HepG2 (cell line): Measurements from ENCODE around the gene RERE. TPM values are rescaled to one million over a fixed set of nuclear protein-coding genes. Genes with fewer than 3 reads are reported as not detected.

ENCODE experiments used
- ATAC-seq: fragments of 200-7000 bp; cut with Tn5 transposase; 3 replicates; pipeline ENCODE4 v1.9.1; 2020; ENCODE audit warnings: mild to moderate bottlenecking, moderate library complexity
- BruUV-seq: library from RNA; stranded (reverse); fragments of 400-500 nt; replicated peaks from 2 replicates; lab custom pipeline; 2021; lab: Mats Ljungman, UMichigan
- CTCF ChIA-PET: fragments of 300-600 bp; formaldehyde crosslinking; extraction: SDS; loops from one replicate; lab custom pipeline; 2021; ENCODE audit warnings: low total read pairs, inconsistent platforms, low intra/inter-chr PET ratio; lab: Yijun Ruan, JAX
- POLR2A ChIA-PET: fragments of 350-600 bp; sonication (Branson Sonifier 250); formaldehyde crosslinking; loops from one replicate; lab custom pipeline; 2020; ENCODE audit warnings: antibody characterized with exemption, inconsistent platforms; lab: Yijun Ruan, JAX
- DNase-seq: peaks from one replicate; pipeline ENCODE4 v3.0.0-alpha.2; 2015; ENCODE audit warnings: low spot score
- FAIRE-seq: peaks from 3 replicates; lab custom pipeline; 2011; peaks lifted over from hg19 to GRCh38; lab: Jason Lieb, UNC
- H2AFZ ChIP-seq: one replicate; pipeline ENCODE4 v1.6.1; 2011; ENCODE audit warnings: low read length, inconsistent platforms
- H3K27ac ChIP-seq: fragments of 300-600 bp; 3 replicates; pipeline ENCODE4 v1.8.0; 2011; ENCODE audit warnings: mixed run types, mild to moderate bottlenecking, mixed read lengths, low read length, inconsistent platforms; ENCODE audit not compliant: insufficient read depth; ENCODE audit errors: extremely low read length
- H3K27me3 ChIP-seq, 2 experiments: fragments of 200-600 bp in 1 of 2; 2 replicates in 1 of 2; 3 replicates in 1 of 2; pipeline versions ENCODE4 v1.6.0 to v1.8.0; 2011; ENCODE audit warnings: low read length in 2 of 2, mild to moderate bottlenecking in 2 of 2, moderate library complexity in 2 of 2, inconsistent platforms in 1 of 2; ENCODE audit not compliant: insufficient read depth in 2 of 2, control insufficient read depth in 1 of 2
- H3K36me3 ChIP-seq, 2 experiments: fragments of 200-600 bp in 1 of 2; replicated peaks in 1 of 2; 2 replicates in 1 of 2; 3 replicates in 1 of 2; pipeline versions ENCODE4 v1.5.1 to v1.8.0; 2011; ENCODE audit warnings: low read length in 2 of 2, inconsistent platforms in 1 of 2; ENCODE audit not compliant: insufficient read depth in 2 of 2, control insufficient read depth in 1 of 2
- H3K4me1 ChIP-seq: 2 replicates; pipeline ENCODE4 v1.5.1; 2012; ENCODE audit warnings: low read length, inconsistent platforms; ENCODE audit not compliant: insufficient read depth
- H3K4me2 ChIP-seq: 2 replicates; pipeline ENCODE4 v1.6.0; 2011; ENCODE audit warnings: low read depth, low read length, inconsistent platforms
- H3K4me3 ChIP-seq, 3 experiments: fragments of 200-600 bp in 1 of 3; sonication (generic), shearing (Covaris generic) in 1 of 3; replicated peaks in 1 of 3; 2 replicates each; pipeline ENCODE4 v1.5.1; 2011 to 2016; ENCODE audit warnings: low read length in 3 of 3, inconsistent platforms in 2 of 3, low read depth in 2 of 3, mild to moderate bottlenecking in 2 of 3, control low read depth in 1 of 3, mixed read lengths in 1 of 3; ENCODE audit not compliant: insufficient read depth in 1 of 3
- H3K79me2 ChIP-seq: one replicate; pipeline ENCODE4 v1.6.1; 2011; ENCODE audit warnings: low read length, inconsistent platforms; ENCODE audit not compliant: insufficient read depth
- H3K9ac ChIP-seq: 2 replicates; pipeline ENCODE4 v1.6.0; 2011; ENCODE audit warnings: mild to moderate bottlenecking, low read depth, low read length, inconsistent platforms; ENCODE audit not compliant: insufficient read depth
- H3K9me3 ChIP-seq: 2 replicates; pipeline ENCODE4 v1.5.1; 2012; ENCODE audit warnings: mild to moderate bottlenecking, low read length
- H4K20me1 ChIP-seq: 2 replicates; pipeline ENCODE4 v1.6.0; 2011; ENCODE audit warnings: inconsistent platforms, mild to moderate bottlenecking, low read length, moderate library complexity; ENCODE audit not compliant: insufficient read depth
- CCDC6 ChIP-seq: sonication (generic); formaldehyde crosslinking; IDR thresholded peaks from 2 replicates; pipeline ENCODE4 v1.8.1; 2022; ENCODE audit warnings: mild to moderate bottlenecking, missing genetic modification reagents, moderate library complexity
- EZH2 ChIP-seq: conservative IDR thresholded peaks from 2 replicates; pipeline ENCODE4 v1.6.1; 2012; ENCODE audit warnings: mild to moderate bottlenecking, low read depth, low read length, moderate library complexity
- NCOR1 ChIP-seq: fragments of 200-600 bp; sonication (generic); IDR thresholded peaks from 2 replicates; pipeline ENCODE4 v1.7.0; 2017; ENCODE audit warnings: antibody characterized with exemption, low read length, borderline replicate concordance
- SP1 ChIP-seq, 2 experiments: fragments of 450-650 bp in 1 of 2; sonication (generic) in 1 of 2; formaldehyde crosslinking in 1 of 2; IDR thresholded peaks; 2 replicates each; pipeline versions ENCODE4 v1.4.0 to v1.6.1; 2016 to 2020; ENCODE audit warnings: missing genetic modification reagents in 1 of 2
- YEATS2 ChIP-seq: sonication (generic); formaldehyde crosslinking; IDR thresholded peaks from 2 replicates; pipeline ENCODE4 v1.4.0; 2020; ENCODE audit warnings: missing genetic modification reagents, borderline replicate concordance
- ZBTB3 ChIP-seq: sonication (generic); formaldehyde crosslinking; IDR thresholded peaks from 2 replicates; pipeline ENCODE4 v1.4.0; 2020; ENCODE audit warnings: low read depth, mild to moderate bottlenecking, moderate library complexity, missing genetic modification reagents, borderline replicate concordance
- ZBTB34 ChIP-seq: sonication (generic); formaldehyde crosslinking; IDR thresholded peaks from 2 replicates; pipeline ENCODE4 v1.8.0; 2022; ENCODE audit warnings: mild to moderate bottlenecking, missing genetic modification reagents
- ZKSCAN5 ChIP-seq: sonication (generic); formaldehyde crosslinking; IDR thresholded peaks from 2 replicates; pipeline ENCODE4 v1.5.1; 2020; ENCODE audit warnings: mild to moderate bottlenecking, missing genetic modification reagents
- ZNF512B ChIP-seq: sonication (generic); formaldehyde crosslinking; IDR thresholded peaks from 2 replicates; pipeline ENCODE4 v1.5.1; 2020; ENCODE audit warnings: missing genetic modification reagents, mild to moderate bottlenecking, borderline replicate concordance
- ZNF639 ChIP-seq: conservative IDR thresholded peaks from 2 replicates; pipeline ENCODE4 v1.6.1; 2018; ENCODE audit warnings: missing genetic modification reagents
- ZNF740 ChIP-seq: sonication (generic); formaldehyde crosslinking; IDR thresholded peaks from 2 replicates; pipeline ENCODE4 v1.4.0; 2020; ENCODE audit warnings: missing genetic modification reagents
- ZNF746 ChIP-seq: sonication (generic); formaldehyde crosslinking; IDR thresholded peaks from 2 replicates; pipeline ENCODE4 v1.8.0; 2022; ENCODE audit warnings: mild to moderate bottlenecking, missing genetic modification reagents
- ZSCAN21 ChIP-seq: sonication (generic); formaldehyde crosslinking; IDR thresholded peaks from 2 replicates; pipeline ENCODE4 v1.8.0; 2022; ENCODE audit warnings: mild to moderate bottlenecking, missing genetic modification reagents, moderate library complexity, borderline replicate concordance
- WGBS: methylation state at CpG from one replicate; pipeline ENCODE4 v1.1.6; 2017; ENCODE audit warnings: low lambda C conversion rate; 5-methylcytosine and 5-hydroxymethylcytosine counted together
- in situ Hi-C: cut with HindIII; loops from 2 replicates; pipeline ENCODE4 v1.10.0; 2017; ENCODE audit warnings: low pct_unique_long_range_greater_than_20kb; ENCODE audit not compliant: extremely low pct_ligation_motif_present
- intact Hi-C: fragments of 100-400 bp; cut with micrococcal nuclease; formaldehyde crosslinking; loops from one replicate; pipeline ENCODE4 v1.10.0; 2022; ENCODE audit not compliant: unreplicated experiment
- polyA plus RNA-seq, 8 experiments: library from polyadenylated mRNA; depleted of rRNA in 3 of 8; stranded (reverse) in 7 of 8; unstranded in 1 of 8; fragments of >200 nt; fragmentation: Illumina TruSeq in 4 of 8; extraction: Trizol in 4 of 8; gene quantifications; 2 replicates each; pipeline versions ENCODE4 v1.2.1 to v1.2.3, GENCODE V29; 2011 to 2016; ENCODE audit warnings: low read depth in 4 of 8, missing spikeins in 1 of 8, mixed read lengths in 1 of 8; ENCODE audit not compliant: insufficient read depth in 1 of 8
- total RNA-seq, 5 experiments: library from RNA; depleted of rRNA; stranded (reverse); fragments of >200 nt; fragmentation: Illumina TruSeq; extraction: Trizol; gene quantifications; 2 replicates each; pipeline ENCODE4 v1.2.3, GENCODE V29; 2016; ENCODE audit warnings: low read depth in 1 of 5

RERE gene
- total and polyA plus RNA-seq, 2 of the 13 experiments (the other 11 are each of a cell fraction or from before 2014, with no cell fraction given): 18.3 to 21.9 TPM

GRCh38 chr1:8662380-8663072, 154.9 kb downstream of the RERE start (continued):
- no peak for TF ChIP-seq EZH2

- in situ Hi-C loops (loop anchor here (10.0 kb wide), 1 partner anchor 97 kb away; no protein-coding TSS in a partner anchor), intact Hi-C loops (no loop called here)
- H3K79me2 ChIP-seq: peaks cover 94% of the 10 kb centered on the region
- POLR2A ChIA-PET: interaction anchor here (2.5 kb wide), 1 partner anchor 17 kb away, joined by 8 read pairs; no protein-coding TSS in a partner anchor
- H3K9ac ChIP-seq: peak overlapping the region; percentile 21; the same call in 1 of the 2 replicates
- ATAC-seq: no peak
- no peak overlapping the region for H2AFZ ChIP-seq
- CTCF ChIA-PET: no interaction called here
- H4K20me1 ChIP-seq: peaks cover 78% of the 10 kb centered on the region
- H3K36me3 ChIP-seq: no peaks in the 10 kb centered on the region; a peak in 1 of 5 replicates
- DNase-seq: no peak
- H3K4me2 ChIP-seq: peak overlapping the region; percentile 42; the same call in 1 of the 2 replicates
- no peaks in the 10 kb centered on the region for H3K9me3 ChIP-seq
- no peak for FAIRE-seq
- peaks cover 73% of the 10 kb centered on the region for H3K4me1 ChIP-seq
- H3K27ac ChIP-seq: peak overlapping the region; percentile 43
- BruUV-seq: no TSS peak
- no peak overlapping the region for H3K4me3 ChIP-seq
- WGBS: 58% methylated on average over 8 of the region's 8 CpGs
- H3K27me3 ChIP-seq: no peaks in the 10 kb centered on the region
- TF ChIP-seq ZBTB3 (no peak), ZKSCAN5 (CRISPR knock-in tag) (0 out of 2 replicates have a peak, but pooled peaks have one; percentile 71), ZNF746 (CRISPR knock-in tag) (no peak), ZNF740 (CRISPR knock-in tag) (no peak), NCOR1 (no peak), ZNF512B (CRISPR knock-in tag) (no peak), ZSCAN21 (CRISPR knock-in tag) (no peak), ZNF639 (CRISPR knock-in tag) (no peak), CCDC6 (CRISPR knock-in tag) (no peak), SP1 (IDR thresholded peaks at IDR 0.05) (no peak), SP1 (CRISPR knock-in tag; IDR thresholded peaks at IDR 0.05) (no peak), YEATS2 (CRISPR knock-in tag) (no peak), ZBTB34 (CRISPR knock-in tag) (no peak)
Measured at GRCh38 chr1:8661185-8662110, 156.0 kb downstream of the RERE start.
